A673 (cell line): Measurements from ENCODE around the gene JAKMIP1. TPM values are rescaled to one million over a fixed set of nuclear protein-coding genes. Genes with fewer than 3 reads are reported as not detected.

ENCODE experiments used
- BruUV-seq: library from RNA; stranded (reverse); fragments of 400-500 nt; replicated peaks from 2 replicates; lab custom pipeline; 2021; lab: Mats Ljungman, UMichigan
- CTCF ChIA-PET: fragments of 300-600 bp; sonication (Branson Sonifier 250); formaldehyde crosslinking; loops from one replicate; lab custom pipeline; 2022; ENCODE audit warnings: antibody characterized with exemption; lab: Charles Lee
- POLR2A ChIA-PET: fragments of 300-600 bp; sonication (Branson Sonifier 250); formaldehyde crosslinking; loops from one replicate; lab custom pipeline; 2022; ENCODE audit warnings: antibody characterized with exemption; ENCODE audit not compliant: low non-redundant PET; lab: Charles Lee
- DNase-seq: peaks from one replicate; pipeline ENCODE4 v3.0.0-alpha.2; 2015; ENCODE audit warnings: low spot score
- H3K27ac ChIP-seq: fragments of 200-600 bp; sonication (generic); 2 replicates; pipeline ENCODE4 v1.5.1; 2016; ENCODE audit warnings: mixed run types, low read depth, mild to moderate bottlenecking, mixed read lengths, antibody characterized with exemption, low read length; ENCODE audit not compliant: poor library complexity, severe bottlenecking
- H3K27me3 ChIP-seq: fragments of 200-600 bp; sonication (generic); replicated peaks from 2 replicates; pipeline ENCODE4 v1.6.1; 2017; ENCODE audit warnings: mixed run types, low read depth, mild to moderate bottlenecking, mixed read lengths, antibody characterized with exemption, low read length; ENCODE audit not compliant: insufficient read depth, poor library complexity
- H3K36me3 ChIP-seq: fragments of 200-600 bp; sonication (generic); 2 replicates; pipeline ENCODE4 v1.6.1; 2016; ENCODE audit warnings: mixed run types, mild to moderate bottlenecking, mixed read lengths, antibody characterized with exemption, low read length; ENCODE audit not compliant: insufficient read depth, poor library complexity, severe bottlenecking
- H3K4me1 ChIP-seq: fragments of 200-600 bp; sonication (generic); 2 replicates; pipeline ENCODE4 v1.6.1; 2017; ENCODE audit warnings: mixed run types, mild to moderate bottlenecking, mixed read lengths, antibody characterized with exemption, low read length; ENCODE audit not compliant: insufficient read depth, poor library complexity, severe bottlenecking
- H3K4me3 ChIP-seq: fragments of 200-600 bp; sonication (generic); 2 replicates; pipeline ENCODE4 v1.5.1; 2016; ENCODE audit warnings: low read depth, mixed run types, mild to moderate bottlenecking, mixed read lengths, low read length; ENCODE audit not compliant: poor library complexity, severe bottlenecking
- H3K9me3 ChIP-seq: fragments of 200-600 bp; sonication (generic); 2 replicates; pipeline ENCODE4 v1.6.1; 2016; ENCODE audit warnings: mixed run types, low read depth, mild to moderate bottlenecking, mixed read lengths, antibody characterized with exemption, low read length; ENCODE audit not compliant: poor library complexity, severe bottlenecking
- CTCF ChIP-seq: fragments of 300-800, 200-600 bp; sonication (generic); conservative IDR thresholded peaks from 2 replicates; pipeline ENCODE4 v1.5.1; 2017; ENCODE audit warnings: low read depth, mild to moderate bottlenecking, antibody characterized with exemption, low read length, moderate library complexity, mixed read lengths
- EZH2 ChIP-seq: fragments of 200-600 bp; sonication (generic); IDR thresholded peaks from 2 replicates; pipeline ENCODE4 v1.6.1; 2017; ENCODE audit warnings: borderline replicate concordance, low read depth, mild to moderate bottlenecking, mixed read lengths, antibody characterized with exemption, low read length; ENCODE audit not compliant: poor library complexity, severe bottlenecking
- intact Hi-C: fragments of 100-400 bp; cut with micrococcal nuclease; formaldehyde crosslinking; loops from one replicate; pipeline ENCODE4 v1.10.0; 2022; ENCODE audit not compliant: unreplicated experiment
- total RNA-seq: library from RNA; stranded (reverse); gene quantifications from 2 replicates; pipeline ENCODE4 v1.2.3, GENCODE V29; 2021

Gene JAKMIP1
- total RNA-seq, 1 experiment from 2014 or later = not detected

GRCh38 chr4:6235901-6236640, 35.7 kb upstream of the JAKMIP1 start:
- H3K27ac ChIP-seq = no peak overlapping the region
- no TSS peak for BruUV-seq
- intact Hi-C loops = no loop called here
- ChIA-PET POLR2A (no interaction called here), CTCF (no interaction called here)
- H3K4me1 ChIP-seq = no peaks in the 10 kb centered on the region
- DNase-seq = no peak
- H3K9me3 ChIP-seq = no peaks in the 10 kb centered on the region
- no peak overlapping the region for H3K4me3 ChIP-seq
- TF ChIP-seq EZH2 (no peak), CTCF (no peak)
- H3K27me3 ChIP-seq = peaks cover 37% of the 10 kb centered on the region
- no peaks in the 10 kb centered on the region for H3K36me3 ChIP-seq

- no peaks in the 10 kb centered on the region for H3K9me3 ChIP-seq
- H3K27me3 ChIP-seq = peaks cover 33% of the 10 kb centered on the region
- ChIA-PET CTCF (no interaction called here), POLR2A (no interaction called here)
- H3K4me1 ChIP-seq = no peaks in the 10 kb centered on the region
- H3K36me3 ChIP-seq = no peaks in the 10 kb centered on the region
- intact Hi-C loops = no loop called here
- no TSS peak for BruUV-seq
- no peak overlapping the region for H3K27ac ChIP-seq
- DNase-seq = no peak
- H3K4me3 ChIP-seq = no peak overlapping the region
- TF ChIP-seq EZH2 = no peak
- TF ChIP-seq CTCF = no peak
These were observed 34.7 kb upstream of the JAKMIP1 start for GRCh38 chr4:6235012-6235411.

- Histone ChIP-seq H3K36me3 (no peaks in the 10 kb centered on the region), H3K9me3 (no peaks in the 10 kb centered on the region), H3K4me1 (no peaks in the 10 kb centered on the region), H3K27me3 (peaks cover 26% of the 10 kb centered on the region), H3K27ac (no peak overlapping the region), H3K4me3 (no peak overlapping the region)
- CTCF ChIA-PET = no interaction called here
- no peak for DNase-seq
- POLR2A ChIA-PET = no interaction called here
- TF ChIP-seq EZH2 (no peak), CTCF (no peak)
- intact Hi-C loops = no loop called here
- no TSS peak for BruUV-seq
These were observed 33.6 kb upstream of the JAKMIP1 start for GRCh38 chr4:6233929-6234328.
